Activated CD4-positive, alpha-beta T cell treated with anti-CD3 and anti-CD28 coated beads for 4 hours (primary cell): ENCODE results near the gene SKAP1.
"Not testable (repeated sequence)": the region's sequence is repeated elsewhere in the genome, so short reads cannot be mapped to it uniquely, and the experiment has no call there.

ENCODE experiments used
- DNase-seq, 2 donors: peaks; one replicate each; pipeline ENCODE4 v3.0.0-alpha.2; 2020

The SKAP1 gene

DNA sequence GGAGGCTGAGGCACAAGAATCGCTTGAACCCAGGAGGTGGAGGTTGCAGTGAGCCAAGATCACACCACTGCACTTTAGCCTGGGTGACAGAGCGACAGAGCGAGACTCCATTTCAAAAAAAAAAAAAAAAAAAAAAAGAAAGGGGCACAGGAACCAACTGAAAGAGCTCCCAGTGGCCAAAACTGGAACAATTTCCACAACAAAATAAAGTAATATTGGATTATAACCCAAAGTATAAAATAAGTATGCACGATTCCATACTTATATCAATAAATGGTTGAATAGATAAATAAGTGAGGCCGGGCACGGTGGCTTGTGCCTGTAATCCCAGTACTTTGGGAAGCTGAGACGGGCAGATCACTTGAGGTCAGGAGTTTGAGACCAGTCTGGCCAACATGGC, 19.2 kb downstream of the SKAP1 start:
- DNase-seq: not testable (repeated sequence)

DNA sequence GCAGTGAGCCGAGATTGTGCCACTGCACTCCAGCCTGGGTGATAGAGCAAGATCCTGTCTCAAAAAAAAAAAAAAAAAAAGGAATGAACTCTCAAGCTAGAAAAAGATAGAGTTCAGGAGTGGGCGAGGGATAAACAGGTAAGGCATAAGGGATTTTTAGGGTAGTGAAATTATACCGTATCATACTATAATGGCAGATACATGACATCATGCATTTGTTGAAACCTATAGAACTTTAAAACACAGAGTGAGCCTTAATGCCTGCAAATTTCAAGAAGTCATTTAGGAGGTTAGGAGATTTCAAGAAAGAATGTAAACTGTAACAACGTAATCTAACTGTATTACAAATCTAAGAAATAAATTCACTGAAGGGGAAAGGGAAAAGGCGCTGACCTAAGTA, 20.4 kb downstream of the SKAP1 start:
- no peak for DNase-seq

DNA sequence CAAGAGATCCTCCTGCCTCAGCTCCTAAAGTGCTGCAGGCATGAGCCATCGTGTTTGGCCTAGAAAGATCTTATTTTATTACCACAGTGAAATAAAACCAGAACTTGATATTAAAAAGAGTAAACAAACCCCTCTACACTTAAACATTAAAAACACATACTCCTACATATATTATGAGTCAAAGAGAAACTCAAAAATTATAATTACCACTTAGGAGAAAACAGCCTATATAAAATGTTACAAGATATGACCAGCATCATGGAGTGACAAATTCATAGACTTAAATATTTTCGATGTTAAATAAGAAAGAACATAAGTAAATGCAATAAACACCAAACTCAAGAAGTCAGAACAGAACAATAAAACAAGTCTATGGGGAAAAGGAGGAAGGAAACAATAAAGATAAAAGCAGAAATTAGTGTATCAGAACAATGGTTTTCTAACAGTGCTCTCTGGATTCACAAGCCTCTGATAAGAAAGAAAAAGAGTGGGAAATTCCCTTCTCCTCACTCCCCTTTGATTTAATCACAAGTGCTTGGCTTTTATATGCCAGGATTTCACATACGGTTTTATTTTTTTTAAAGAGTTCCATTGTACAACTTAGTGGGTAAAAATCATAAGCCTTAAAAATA, 23.0 kb downstream of the SKAP1 start:
- no peak for DNase-seq

DNA sequence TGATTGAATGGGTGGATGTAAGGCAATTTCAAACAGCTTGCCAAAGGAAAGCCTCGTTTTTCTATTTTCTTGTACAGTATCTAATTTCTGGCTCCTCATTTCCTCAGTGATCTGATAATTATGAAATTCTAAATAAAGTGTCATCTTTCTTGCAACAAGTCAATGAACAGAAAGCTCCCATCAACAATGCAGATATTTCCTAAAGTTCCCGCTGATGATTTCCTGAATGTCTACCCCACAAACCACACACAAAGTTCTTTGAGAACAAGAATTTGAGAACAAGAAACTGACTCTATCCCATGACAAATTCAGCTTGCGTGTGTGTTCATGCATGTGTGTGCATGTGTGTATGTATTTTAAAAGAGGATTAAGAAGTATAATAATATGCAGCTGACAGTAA, 35.2 kb downstream of the SKAP1 start:
- no peak for DNase-seq

DNA sequence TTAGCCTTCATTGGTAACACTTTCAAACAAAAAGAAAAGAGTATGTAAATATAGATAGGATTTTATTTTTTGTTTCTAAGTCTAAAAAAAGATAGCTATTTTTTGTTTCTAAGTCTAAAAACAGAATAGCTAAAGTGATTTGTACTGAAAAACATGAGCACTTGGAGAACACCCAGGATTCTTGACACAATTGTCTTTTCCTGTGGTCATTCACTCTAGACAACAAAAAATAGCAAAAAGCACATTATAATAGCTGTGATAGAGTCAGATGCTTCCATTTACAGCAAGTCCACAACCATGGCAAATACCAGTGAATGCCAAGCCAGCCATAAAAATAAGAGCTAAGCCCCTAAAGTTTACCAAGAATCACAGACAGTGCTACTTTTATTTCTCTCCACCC, 36.7 kb downstream of the SKAP1 start:
- DNase-seq: no peak

DNA sequence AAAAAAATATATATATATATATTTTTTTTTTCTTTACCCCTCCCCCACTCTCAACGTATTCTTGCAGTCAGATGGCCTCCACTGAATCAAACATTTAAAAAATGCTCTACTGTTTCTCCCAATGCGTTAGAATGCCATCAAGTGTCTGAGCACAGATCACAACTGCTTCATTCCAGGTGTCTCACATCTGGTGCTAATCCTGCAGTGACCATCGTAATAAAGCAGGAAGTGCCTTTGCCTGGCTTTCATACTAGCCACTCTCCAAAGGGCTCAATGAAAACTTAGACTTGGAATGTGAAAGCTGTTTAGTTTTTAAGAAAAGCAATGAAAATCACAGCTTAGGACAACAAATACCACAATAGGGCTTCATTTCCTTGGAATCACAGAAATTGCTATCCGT, 37.2 kb downstream of the SKAP1 start:
- DNase-seq: no peak

DNA sequence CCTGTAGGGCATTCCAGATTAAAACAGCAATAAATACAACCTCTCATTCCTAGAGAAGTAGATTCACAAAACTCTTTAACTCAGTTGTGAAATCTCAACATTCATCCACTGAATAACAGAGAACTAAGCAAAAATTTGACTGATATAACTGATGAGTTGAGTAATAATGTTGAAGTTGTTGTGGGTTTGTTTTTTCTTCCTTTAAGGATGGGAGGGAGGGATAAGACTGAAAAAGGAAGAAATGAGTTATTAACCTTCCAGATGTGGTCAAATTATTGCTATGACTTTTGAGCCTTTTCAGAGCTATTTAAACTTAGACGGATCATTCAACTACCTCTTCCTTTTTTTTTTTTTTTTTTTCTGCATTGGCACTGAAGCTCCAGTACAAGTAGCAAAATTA, 38.6 kb downstream of the SKAP1 start:
- no peak for DNase-seq

DNA sequence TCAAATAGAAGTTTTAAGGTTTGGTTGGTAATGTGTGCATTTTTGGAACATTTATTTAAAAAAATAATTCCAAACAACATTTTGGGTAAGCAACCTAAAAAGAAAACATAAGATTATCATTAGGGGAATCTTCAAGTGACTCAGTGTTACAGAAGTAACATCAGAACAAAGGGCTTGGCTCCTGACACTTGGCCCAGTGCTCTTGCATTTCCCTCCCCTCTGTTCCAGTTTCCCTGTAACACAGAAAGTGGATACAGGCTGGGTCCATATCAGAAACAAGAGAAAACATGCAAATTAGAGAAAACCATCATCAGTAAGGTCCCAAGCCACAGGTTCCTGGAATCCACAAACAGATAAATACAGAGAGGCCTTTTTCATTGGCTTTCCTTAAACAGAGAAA, 40.1 kb downstream of the SKAP1 start:
- no peak for DNase-seq

DNA sequence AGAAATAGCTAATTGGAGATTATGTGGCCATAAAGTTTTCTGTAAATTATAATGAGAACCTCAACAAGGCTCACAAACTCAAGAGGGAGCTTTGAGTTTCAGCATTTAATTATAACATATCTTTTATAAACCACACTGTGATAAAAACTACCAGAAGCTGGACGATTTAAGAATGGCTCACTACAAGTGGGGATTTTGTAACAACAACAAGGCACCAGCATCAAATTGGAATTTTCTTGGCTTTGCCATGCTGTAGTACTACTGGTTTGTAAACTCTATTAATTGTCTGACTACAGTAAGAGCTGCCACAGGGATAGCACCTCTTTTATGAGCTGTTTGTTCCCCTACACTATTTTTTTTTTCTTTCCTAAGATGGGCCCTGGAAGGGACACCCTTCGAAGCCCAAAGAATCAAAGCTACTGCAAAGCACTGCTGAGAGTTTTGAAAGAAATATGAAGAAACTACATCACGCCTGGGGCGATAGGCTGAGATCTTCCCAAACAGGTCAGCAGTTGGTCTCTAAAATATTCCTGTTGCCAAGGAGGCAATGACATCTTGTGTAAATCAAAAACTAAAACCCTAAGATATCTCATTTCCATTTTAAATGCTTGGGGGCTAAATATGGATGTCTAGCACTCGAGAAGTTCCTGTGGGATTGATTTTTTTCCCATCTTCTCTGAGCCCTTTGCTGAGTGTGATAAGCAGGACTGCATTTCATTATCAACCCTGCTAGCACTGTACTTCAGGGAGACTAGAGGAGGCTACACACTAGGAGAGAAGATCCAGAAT, 40.9 kb downstream of the SKAP1 start:
- no peak for DNase-seq

DNA sequence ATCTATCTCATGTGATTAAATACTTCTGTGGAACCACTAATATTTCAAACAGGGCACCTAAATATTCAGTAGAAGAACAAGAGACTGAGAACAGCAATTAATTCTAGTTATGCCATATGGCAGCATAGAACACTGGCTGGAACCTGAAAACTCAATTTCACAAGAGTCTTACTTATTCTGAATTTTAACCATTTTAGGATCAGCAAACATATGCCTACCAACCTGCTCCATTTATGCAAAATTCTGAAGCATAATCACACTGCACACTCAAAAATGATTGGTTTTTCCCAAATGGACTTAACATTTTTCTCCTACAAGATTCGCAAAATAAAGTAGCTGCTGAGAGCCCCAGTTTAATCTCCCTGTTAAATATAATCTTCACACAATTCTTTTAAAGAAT, 43.2 kb downstream of the SKAP1 start:
- DNase-seq: no peak

DNA sequence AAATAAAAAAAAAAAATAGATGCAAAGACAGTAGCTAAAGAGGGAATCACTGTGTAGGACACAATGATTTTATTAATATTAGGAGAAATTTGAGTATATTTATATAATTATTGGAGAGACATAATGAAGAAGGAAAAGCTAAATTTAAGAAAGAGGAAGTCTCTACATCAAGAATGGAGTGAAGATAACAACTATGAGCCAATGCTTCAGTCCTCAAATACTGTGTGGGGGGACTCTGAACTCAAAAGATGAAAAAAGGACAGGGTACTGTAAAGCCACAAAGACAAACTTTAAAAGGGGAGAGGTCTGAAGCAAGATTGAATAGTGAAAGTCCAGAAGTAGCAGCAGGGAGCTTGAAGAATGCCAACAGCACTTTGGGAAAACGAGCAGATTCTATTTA, 44.7 kb downstream of the SKAP1 start:
- DNase-seq: no peak

DNA sequence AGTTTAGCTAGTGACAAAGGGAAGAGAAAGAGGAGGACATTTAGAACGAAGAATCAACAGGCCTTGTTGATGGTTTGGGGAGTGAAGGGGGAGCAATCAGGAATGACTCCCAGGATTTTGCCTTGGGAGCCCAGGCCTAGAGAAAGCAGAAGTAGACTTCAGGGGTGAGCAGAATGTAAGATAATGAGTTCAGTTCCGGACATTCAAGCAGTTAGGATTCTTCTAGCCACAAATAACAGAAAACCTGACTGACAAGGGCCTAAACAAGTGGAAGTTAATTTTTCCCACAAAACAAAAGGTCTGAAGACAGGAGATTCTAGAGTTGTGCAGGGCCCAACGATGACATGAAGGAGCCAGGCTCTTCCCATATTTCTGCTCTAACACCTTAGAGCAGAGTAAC, 45.9 kb downstream of the SKAP1 start:
- DNase-seq: no peak

DNA sequence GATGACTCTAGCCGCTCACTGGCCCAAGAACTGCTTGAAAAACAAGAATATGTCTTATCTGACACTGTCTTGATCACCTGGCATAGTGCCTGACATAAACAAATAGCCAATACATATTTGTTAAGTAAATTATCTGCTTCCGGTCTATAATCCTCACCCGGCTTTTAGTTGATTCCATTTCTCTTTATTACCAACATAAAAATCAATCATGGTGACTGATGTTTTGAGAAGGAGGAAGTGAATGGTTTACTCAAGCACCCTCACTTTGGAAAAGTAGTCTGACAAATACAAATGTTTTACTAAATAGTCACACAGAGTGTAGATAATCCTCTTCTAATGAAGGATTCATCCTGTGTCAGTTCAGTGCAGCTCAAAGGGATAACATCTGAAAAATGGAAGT, 47.0 kb downstream of the SKAP1 start:
- no peak for DNase-seq

DNA sequence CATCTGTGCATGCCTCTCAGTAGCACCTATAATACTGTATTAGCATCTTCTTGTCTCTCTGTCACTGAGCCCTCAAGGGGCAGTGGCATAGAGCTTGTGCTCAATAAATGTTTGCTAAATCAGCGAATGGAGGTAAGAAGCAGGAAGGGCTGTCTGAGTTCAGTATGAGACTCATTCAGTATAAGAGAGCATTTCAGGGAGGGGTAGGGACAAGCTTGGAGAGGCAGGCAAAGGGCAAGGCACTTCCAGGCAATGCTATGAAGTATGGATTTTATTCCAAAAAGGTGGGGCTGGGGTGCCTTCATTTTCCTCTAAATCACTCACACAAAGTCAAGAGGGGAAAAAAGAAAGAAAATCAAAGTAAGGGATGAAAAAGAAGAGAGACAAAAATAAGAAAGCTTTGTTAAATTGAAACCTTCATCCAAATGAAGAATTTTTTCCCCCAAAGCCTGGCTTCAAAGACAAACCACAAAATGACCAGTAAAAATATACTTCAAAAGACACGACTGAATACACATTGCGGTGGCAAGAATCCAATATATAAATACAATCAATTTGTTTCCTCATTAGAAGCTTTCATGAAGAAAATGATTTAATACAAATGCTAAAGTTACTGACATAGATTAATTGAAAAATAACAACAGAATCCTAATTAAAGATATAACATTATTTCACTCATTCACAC, 51.2 kb downstream of the SKAP1 start:
- DNase-seq: no peak

DNA sequence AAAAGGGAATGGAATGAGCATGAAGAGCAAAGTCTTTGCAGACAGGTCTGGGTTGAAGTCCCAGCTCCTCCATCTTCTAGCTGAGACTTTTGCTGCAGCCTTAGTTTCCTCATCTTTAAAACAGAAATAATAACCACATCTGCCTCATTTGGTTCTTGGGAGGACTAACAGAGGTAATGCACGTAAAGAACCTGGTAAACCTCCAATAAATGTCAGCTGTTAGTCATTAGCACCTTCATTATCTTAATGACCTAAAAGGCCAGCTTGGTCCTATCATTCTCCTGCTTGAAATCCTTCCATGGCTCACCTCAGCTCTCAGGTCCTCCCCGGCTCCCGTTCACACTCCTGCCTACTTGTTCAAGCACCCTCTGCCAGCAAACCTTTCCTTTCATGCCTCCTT, 51.8 kb downstream of the SKAP1 start:
- DNase-seq: no peak

DNA sequence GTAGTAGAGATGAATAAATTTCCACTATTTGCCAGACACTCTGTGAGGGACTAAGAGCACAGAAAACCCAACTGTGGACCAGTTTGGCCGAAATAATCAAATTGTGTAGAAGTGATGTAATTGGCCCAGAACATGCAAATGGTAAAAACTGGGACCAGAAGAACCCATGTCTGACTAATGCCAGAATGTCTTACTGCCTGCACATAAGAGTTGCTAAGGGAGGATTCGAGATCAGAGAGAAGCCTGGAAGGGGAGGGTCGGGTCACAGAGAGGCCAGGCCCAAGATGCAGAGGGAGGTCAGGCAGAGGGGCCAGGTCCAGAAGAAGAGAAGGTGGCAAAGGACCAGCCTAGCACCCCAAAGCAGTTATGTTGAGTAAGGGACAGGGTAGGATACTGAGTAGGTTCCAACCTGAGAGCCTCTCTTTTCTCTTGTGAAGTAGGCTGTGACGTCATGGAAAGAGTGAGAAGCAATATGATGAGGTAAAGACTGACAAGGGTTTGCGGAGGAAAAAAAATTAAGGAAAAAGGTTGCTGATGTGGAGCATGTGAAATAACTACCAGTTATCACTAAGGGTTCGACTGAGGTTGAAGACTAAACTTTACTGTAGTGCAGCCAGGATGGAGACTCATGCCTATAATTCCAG, 53.2 kb downstream of the SKAP1 start:
- DNase-seq: no peak

DNA sequence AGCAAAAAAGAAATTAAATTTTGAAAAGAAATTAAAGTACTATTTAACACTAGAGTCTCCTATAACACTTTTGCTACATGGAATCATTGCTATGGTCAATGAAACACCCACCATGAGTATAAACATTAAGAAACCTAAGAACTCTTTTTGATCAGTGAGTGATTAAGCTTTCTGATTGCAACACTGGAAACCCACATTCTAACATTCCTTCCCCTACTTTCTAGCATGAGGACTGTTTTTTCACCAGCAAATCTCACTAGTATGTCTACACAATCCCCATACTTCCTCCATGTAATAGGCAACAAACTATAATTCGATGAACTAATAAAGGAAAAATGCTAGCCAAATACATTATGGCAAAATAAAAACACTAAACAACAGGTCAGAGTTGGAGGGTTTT, 54.7 kb downstream of the SKAP1 start:
- no peak for DNase-seq

DNA sequence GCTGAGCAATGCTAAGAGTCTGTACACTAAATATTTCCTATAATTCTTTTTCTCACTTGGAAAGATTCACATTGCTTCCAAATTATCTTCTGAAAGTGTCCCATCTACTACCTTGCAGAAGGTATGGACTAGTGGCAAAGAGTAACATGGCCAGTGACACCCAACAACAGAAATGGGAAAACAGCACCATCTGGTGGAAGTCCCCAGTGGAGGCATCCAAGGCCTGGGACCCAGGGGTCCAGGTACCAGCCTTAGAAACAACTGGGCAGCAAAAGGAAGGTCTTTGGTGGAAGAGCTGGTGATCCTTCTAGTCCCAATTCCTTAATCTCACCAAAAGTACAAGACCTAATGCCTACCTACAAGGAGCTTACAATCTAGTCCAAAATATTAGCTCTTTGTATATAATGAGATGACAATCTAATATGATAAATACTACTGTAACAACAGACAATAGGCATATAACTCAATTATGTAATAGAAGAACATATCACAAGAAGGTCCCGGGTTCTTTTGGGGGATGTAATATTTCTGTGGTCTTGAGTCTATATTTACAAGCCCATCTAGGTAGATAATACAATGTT, 55.3 kb downstream of the SKAP1 start:
- DNase-seq: peak in 1 of 2 donors; percentile 30

DNA sequence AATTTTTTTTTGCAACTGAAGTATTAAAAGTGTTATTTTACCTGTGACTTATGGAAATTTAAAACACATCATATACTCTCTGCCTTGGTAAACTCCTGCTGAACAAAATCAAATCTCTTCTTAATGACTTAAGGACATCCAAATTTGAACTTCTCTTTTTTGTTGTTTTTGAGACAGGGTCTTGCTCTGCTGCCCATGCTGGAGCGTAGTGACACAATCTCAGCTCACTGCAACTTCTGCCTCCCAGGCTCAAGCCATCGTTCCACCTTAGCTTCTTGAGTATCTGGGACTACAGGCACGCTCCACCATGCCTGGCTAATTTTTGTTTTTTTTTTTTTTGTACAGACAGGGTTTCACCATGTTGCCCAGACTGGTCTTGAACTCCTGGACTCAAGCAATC, 56.1 kb downstream of the SKAP1 start:
- no peak for DNase-seq

DNA sequence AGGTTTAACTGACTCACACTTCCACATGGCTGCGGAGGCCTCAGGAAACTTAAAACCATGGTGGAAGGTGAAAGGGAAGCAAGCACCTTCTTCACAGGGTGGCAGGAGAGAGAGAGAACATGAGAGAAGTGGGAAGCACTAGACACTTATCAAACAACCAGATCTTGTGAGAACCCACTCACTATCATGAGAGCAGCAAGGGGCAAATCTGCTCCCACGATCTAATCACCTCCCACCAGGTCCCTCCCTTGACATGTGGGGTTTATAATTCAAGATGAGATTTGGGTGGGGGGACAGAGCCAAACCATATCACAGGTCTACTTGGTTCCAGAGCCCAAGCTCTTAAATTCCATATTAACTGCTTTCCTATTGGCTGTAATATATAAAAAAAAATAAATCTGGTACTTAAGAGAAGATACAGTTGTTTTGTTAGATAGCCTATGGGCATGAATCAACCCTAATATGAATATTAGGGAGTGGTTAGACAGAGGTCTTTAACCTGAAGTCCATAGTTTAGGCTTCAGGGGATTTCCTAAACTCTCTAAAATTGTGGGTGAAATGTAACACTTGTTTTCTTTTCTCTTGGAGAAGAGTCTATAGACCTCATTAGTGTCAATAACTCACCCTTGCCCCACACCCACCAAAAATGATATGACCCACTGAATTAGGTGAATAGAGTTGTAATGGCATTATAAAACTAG, 56.7 kb downstream of the SKAP1 start:
- no peak for DNase-seq

DNA sequence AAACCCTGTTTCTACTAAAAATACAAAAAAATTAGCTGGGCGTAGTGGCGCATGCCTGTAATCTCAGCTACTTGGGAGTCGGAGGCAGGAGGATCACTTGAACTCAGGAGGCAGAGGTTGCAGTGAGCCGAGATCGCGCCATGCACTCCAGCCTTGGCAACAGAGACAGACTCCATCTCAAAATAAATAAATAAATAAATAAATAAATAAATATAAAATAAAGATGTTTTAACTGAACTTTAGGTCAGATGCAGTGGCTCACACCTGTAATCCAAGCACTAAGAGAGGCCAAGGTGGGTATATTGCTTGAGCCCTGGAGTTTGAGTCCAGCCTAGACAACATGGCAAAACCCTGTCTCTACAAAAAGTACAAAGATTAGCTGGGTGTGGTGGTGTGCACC, 61.0 kb downstream of the SKAP1 start:
- DNase-seq: not testable (repeated sequence)

DNA sequence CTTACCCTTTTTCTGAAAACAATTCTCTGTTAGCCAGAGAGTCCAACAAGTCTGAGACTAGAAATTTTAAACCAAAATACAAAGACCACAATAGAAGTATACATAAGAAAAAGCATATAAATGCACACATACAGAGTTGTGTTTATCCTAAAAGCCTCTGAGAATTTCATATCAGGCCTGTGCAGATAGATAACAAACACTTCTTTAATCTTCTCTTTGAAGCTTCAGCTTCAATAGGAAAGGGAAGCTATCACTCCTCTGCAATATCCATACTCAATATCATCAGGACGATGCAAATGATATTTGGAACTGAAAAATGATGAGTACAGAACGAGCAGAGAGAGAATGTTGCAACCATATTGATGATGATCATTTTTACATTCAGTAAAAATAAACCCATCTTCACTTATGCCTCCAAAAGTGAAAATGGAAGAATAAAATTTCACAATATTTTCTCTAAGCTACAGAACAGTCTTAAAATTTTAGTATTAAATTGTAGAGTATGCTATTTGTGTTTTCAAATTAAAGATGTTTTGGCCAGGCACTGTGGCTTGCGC, 61.6 kb downstream of the SKAP1 start:
- DNase-seq: no peak
